ENCODE results near the gene ALDH3A1.
"Not testable (repeated sequence)": the region's sequence is repeated elsewhere in the genome, so short reads cannot be mapped to it uniquely, and the experiment has no call there.

ALDH3A1 gene

DNA sequence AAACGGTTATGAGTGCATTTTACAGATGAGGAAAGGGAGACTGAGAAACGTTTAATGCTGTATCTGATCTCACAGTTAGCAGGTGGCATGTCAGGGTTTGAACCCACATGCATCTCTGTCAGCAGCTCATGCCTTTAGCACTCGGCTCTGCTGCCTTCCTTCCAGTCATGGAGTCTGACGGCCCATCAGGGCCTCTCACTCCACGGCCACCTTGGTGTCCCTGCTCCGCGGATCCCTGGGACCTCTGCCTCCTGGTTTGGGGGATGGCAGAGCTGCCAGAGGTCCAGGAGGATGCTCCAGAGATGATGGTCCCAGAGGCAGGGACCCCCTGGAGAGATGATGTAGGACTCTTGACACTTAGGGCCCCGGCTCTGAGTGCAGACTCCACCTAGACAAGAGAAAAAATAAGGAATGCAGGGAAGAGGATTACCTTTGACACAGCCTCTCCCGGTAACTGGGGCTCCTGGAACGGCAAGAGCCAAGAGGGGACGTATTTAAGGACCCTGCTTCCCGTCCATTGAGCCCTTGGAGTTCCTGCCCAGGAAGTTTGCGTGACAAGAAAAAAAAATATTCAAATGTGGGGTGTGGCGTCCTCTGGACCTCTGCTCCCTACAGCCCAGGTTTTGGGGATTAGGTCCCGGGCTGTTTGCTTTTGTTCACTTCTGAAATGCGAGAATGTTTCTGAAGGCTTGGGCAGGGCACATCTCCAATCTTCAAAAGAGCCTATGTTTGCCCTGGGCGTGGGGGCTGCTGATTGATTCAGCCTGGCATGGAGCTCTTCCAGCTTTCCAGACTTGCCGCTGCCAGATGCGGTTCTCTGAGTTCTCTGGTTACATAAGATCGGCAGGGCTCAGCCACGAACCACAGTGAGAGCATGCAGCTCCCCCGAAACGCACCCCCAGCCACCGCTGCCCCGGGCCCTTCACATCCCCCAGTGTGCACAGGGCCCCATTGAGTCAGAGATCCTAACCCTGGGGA lies at the start of gene ALDH3A1:
ALDH3A1 (minus strand) TSS at position 470 of the 978 bp plus-strand sequence. CDS start 3,169 bp downstream, outside the sequence.
- DNase-seq, result no peak

DNA sequence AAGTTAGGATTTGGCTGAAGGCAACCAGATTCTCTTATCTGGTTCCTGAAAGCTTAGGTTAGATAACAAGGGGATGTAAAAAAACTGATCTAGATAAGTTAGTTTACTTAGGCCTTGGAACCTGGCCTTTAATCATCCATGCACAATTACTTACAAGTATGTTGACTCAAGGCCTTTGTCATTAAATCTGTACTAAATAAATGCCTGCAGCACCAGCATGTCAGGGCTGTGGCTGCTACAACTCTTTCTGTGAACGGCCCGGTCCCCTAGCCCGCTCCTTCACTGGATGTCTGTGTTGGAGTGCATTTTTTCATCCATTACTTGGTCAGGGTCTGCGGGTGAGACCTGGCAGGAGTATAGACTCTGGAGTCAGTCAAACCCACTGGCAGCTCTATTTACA lies 48.4 kb upstream of the ALDH3A1 start:
- no peak for DNase-seq

DNA sequence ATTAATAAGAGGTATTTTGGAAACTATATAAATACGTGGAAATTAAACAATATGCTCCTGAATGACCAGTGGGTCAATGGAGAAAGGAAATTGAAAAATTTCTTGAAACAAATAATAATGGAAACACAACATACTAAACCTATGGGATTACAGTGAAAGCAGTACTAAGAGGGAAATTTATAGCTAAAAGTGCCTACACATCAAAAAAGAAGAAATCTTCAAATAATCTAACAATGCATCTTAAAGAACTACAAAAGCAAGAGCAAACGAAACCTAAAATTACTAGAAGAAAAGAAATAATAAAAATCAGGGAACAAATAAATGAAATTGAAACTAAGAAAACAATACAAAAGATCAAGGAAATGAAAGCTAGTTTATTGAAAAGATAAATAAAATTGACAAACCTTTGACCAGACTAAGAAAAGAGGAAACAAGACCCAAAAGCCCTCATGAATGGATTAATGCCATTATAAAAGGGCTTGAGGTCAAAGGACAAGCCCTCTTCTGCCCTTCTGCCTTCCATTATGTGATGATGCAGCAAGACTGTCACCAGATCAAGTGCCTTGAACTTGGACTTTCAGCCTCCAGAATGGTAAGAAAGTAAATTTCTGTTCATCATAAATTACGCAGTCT lies 43.9 kb upstream of the ALDH3A1 start:
- no peak for DNase-seq

DNA sequence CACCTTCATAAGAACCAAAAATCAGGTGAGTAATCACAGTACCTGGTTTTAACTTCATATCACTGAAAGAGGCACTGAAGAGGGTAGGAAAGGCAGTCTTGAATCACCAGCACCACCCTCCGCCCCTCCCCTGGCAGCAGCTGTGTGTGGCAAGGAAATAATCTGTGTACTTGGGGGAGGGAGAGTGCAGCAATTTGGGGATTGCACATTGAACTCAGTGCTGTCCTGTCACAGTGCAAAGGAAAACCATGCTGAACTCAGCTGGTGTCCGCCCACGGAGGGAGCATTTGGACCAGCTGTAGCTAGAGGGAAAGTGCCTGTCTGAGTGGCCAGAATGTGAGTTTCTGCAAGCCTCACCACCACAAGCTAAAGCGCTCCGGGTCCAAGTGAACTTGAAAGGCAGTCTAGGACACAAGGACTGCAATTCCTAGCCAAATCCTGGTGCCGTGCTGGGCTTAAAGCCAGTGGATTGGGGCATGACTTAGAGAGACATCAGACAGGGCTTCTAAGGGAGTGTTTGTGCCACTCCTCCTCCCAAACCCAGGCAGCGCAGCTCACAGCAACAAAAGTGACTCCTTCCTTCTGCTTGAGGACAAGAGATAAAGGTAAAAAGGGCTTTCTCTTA lies 39.7 kb upstream of the ALDH3A1 start:
- peak; percentile 27 for DNase-seq

DNA sequence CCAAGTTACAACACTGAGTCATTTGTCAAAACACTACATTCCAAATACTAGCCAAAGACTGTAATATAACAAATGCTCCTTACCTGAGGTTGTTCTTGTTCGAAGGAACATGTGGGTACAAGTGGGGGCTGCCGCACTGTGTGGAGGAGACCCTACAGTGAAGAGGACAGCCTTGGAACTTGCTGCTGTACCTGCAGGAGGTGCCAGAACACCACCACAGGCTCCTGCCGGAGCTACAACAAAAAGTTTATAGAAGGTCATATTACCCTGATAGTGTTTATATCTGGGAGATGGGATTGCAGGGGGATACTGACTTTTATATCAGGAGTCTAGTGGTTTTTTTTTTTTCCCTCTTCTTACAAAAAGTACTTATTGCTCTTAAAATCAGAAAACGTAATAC lies 37.8 kb upstream of the ALDH3A1 start:
- DNase-seq, result no peak

DNA sequence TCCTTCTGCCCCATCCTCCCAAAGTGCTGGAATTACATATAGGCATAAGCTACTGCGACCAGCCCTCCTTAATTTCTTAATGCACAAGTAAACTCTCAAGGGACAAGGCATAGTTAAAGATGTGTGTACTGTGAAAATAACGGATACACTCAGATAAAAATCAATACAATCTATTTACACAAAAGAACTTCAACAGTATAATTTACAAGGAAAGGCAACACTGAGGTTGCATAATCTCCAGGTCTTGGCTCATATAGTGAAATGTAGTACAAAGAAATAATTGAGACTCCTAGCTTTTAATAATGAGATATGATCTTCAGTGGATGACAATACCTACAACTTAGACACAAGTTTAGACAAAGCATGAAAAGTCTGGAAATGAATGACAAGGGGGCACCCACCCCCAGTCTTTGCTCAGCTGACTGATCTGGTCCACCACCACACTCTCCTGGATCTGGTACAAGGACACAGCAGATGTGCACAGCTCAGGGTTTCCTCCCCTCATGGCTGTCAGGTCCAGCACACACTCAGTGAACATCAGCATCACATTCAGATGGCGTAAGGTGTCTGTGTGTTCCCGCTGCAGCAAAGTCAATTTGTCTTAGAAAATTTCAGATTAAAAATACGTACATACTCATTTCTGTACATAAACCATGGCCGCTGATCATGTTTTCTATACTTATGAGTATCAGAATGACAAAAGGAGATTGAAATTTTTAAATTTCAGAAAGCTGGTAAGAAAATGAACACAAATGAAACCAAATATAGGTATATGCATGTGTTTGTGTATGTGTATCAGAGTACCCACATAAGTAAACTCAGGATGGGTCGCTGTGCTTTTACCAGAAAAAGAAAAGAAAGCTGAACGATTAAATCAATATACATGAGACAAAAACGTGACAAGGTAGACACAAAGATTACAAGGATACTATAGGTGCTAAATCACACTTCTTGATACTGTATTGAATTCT lies 33.7 kb upstream of the ALDH3A1 start:
- no peak for DNase-seq

DNA sequence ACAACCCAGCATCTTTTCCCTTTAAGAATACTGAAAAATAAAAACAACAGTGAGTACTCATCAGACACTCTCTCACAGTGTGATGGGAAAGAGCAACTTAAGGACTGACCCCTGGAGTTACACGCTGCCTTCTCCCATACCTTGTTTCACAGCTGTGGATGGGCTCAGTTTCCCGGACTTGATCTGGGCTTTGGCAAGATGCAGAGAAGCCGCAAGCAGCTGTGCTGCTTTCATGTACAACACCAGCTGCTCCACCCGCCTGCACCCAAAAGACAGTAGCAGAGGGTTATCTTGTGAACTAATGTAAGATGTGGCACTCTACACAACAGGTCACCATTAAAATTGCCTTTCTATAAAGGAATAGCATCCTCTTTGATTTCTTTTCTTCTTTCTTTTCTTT lies 32.7 kb upstream of the ALDH3A1 start:
- DNase-seq, result no peak

DNA sequence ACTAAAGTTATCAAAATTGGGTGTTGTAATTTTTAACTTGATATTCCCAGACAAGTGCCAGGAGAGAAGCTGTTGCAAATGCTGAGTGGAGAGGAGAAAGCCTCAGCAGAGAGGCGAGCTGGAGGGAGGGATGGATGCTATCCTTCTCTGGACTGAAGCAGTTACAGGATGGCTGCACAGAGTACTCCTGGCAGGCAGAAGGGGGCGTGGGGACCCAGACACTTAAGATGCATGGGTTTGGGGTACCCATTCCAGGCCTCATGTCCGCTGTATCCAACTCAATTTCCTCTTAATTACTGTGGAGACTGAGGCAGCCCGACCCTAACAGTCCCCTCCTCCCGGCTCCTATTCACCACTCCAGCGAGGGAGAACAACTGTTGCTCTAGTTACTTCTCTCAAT lies 25.4 kb upstream of the ALDH3A1 start:
- DNase-seq, result no peak

DNA sequence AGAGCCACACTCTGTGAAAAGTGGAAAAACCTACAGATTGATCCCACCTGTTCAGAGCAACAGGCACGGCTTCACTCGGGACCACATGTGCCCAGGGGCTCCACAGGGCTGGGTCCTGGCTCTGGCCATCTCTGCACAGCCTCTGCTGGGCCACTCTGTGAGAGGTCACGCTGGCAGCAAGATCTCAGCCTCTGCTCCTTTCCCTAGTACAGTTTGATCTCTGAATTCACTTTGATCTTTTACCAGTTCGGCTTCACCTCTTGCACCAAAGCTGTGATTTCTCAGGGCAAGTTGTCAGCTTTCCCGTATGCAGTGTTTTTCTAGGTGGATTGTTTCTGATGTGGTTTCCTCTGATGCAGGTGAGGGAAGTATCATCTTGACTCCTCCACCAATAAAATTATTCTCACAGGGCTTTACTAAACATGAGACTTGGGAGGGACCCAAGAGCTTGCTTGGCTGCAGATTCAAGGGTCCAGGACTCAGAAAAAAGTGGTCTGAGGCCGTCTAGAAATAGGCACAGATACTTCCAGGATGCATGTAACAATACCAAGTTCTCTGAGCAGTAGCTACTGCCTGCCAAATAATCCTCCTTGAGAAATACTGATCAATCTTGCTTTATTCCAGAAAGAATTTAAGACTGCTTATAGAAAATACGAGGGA lies 24.0 kb upstream of the ALDH3A1 start:
- DNase-seq, result no peak

DNA sequence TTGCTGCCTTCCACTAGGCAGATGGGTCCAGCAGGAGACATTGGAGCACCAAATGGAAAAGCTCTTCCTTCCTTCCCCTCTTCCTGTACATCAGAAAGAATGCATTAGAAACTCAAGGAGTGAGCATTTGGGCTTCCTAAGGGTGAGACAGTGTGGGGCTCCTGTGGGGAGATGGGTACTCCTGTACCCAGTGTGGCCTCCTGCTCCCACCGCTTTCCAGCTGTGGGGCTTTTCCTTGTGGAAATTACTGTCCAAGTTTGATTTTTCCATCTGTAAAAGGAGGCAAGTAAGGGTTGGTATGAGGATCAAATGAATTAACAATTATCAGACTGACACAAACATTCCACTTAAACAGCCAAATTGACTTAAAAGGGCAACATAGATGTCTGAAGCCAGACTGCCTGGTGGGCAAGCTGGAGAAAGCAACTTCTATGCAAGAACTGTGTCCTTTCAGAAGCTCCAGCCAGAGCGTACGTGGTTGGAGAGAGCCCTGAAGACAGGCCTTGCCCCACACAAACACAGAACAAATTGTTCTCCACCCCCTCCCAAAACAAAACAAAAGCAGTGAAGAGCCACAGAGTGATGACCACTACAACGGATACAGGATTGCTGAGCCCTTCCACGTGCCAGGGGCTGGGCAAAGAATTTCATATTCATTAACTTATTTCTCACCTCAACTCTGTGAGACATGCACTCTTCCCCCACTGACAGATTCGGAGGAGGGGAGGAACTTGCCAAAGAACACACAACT lies 23.1 kb upstream of the ALDH3A1 start:
- no peak for DNase-seq

DNA sequence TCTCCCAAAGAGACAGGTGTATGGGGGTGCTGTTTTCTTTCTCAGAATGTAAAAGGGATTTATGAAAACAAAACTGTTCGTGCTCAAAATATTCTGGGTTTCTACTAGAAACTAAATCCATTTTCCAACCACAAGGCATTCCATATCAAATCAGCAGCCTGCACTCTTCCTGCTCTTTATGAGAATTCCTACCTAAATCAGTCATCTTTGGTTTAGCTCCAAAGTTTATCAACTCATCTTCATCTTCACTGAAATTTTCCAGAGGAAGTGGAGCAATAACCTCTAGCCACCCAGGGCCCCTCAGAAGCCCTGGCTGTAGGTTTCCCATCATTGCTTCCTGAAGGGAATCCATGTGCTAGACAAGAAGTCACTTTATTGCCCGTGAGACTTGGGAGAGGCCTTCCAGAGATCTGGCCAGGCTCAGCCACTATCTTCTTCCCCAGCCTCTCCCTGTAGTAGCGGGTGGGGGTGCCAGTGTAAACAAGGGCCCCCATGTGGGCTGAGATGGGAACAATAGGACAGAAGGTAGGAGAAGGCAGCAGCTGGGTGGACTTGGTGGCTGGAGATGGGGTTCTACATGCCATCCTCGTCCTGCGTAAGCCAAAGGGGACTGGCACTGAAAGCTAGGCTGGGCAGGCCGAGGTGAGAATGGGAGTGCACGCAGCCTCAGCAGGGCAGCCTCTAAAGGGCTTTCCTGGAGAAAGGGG lies 22.0 kb upstream of the ALDH3A1 start:
- DNase-seq, result no peak

DNA sequence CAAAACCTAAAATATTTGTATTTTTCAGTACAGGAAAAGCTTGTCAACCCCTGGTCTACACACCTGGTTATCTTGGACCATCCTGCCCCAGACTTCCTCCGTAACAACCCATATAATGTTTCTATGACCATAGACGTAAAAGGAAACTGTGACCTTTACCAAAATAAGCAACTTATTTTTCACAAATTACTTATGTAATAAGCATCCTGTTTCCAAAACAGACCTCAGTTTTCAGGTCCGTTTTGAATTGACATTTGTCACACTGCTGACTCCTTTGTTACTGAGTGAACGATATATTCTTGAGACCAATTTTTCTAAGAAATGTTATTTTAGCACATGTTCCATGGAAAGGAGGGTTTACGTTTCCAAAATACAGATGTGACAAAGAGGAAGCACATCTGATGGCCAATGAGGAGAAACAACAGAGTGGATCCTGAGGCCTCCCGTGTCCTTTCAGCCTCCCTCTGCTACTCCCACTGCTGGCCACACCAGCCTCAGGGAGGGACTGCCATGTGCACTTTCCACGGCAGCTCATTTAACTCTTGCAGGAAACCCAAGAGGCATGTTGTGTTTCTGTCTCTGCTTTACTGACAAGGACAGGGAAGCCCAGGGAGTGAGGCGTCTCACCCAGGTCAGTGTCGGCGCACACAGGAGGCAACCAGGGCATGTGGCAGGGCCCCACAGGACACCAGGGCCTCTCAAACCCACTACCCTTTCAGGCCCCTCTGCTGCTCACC lies 20.1 kb upstream of the ALDH3A1 start:
- no peak for DNase-seq

DNA sequence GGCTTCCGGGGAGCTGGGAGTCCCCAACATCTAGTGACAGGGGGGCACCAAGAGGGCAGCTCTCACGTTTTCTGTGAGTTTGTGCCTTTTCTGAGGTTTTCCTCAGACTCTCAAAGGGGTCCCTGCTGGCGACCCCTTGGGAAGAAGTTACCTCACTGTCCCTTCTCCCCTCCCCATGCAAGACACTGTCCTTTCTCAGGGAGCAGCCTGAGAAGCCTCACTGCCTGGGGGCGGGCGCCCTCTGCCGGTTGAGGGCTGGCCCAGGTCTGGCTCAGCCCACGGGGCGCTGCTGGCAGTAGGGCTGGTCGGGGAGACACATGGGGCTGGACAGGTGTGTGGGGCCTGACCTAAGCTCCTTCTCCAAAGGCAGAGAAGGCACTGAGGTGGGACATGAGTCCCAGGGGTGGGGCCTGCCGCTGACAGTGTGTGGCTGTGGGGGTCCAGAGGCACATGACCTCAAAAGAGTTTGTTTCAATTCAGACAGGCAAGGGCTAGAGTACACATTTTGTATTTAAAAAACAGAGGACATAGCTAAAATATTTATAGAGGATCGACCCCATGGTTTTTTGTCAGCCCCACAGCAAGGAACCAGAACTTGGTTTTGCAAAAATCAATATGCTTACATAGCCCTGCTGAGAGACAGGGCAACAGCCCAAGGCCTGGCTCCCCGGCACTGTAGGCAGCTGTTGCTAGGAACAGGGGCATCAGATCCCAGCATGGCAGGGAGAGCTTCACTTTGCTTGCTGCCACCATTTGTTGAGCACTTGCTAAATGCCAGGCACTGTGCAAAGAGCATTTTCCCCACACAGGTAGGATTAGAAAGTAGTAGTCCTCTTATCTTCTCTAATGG lies 18.5 kb upstream of the ALDH3A1 start:
- DNase-seq, result peak; percentile 73

DNA sequence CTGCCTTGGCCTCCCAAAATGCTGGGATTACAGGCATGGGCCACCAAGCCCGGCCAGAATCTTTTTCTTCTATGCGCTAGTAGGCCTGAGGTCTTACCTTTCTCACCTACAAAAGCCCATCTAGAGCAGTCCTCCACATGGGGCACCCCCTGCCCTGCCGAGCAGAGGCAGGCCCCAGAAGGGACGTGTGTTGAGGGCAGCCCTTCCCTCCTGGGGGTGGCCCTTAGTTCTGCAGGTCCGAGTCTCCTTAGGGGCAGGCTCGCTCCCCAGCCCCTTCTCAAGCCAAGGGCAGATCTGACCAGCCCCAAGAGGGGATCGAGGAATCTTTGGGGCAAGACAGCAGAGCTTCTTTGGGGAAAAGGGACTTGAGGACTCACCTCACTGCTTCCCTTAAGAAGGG lies 17.9 kb upstream of the ALDH3A1 start:
- no peak for DNase-seq

DNA sequence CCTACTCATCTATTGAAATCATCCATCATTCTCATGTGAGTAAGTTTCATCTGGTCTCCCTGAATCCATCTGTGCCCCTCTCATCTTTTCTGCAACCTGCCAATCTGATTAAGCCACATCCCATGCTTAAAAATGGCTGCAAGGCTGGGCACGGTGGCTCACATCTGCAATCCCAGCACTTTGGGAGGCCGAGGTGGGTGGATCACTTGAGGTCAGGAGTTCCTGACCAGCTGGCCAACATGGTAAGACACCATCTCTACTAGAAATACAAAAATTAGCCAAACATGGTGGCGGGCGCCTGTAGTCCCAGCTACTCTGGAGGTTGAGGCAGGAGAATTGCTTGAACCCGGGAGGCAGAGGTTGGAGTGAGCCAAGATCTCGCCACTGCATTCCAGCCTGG lies 15.9 kb upstream of the ALDH3A1 start:
- DNase-seq, result not testable (repeated sequence)

DNA sequence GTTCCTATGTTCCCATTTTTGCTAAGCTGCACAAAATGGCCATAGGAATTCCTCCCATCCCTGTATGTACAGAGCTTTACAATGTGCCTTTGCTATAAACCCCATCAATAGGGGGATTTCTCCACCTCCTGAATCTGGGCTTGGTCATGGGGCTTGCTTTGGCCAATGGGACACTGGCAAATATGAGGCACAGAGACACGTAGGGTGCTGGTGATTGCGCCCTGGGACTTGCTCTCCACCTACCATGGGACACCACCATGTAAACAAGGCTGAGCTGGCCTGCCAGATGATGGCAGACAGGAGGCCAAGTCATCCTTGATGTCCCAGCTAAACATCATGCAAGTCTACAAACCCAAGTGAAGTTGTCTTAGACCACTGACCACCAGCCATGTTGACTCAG lies 15.3 kb upstream of the ALDH3A1 start:
- DNase-seq, result no peak

DNA sequence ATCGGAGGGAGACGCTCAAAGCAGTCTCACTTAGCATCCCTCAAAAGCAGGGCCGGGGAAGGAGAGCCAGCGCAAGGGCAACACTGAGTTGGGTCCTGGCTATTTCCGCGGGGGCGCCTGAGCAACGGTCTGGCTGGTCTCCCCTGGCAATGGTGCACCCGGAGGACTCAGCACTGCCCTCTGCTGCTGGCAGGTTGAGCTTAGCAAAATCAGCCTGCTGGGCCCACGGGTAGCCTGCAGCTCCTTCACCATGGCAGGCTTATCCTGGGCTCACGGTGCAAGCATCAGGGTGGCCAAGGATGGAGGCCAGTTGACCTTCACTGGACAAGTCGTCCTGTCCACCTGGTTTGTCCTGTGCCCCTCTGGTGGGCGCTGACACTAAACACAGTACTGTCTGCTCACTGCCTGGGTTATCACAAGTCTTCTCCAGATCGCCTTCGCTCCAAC lies 14.4 kb upstream of the ALDH3A1 start:
- DNase-seq, result peak; percentile 55

DNA sequence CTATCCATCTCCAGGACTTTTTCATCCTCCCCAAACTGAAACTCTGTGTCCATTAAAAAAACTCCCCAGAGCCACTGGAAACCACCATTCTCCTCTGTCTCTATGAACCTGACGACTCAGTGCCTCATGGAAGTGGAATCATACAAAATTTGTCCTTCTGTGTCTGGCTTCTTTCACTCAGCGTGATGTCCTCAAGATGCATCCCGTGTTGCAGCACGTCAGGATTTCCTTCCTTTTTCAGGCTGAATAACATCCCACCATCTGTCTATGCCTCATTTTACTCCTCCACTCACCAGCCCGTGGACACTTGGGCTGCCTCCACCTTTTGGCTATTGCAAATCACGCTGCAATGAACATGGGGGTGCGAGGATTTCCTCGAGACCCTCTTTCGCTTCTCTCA lies 12.6 kb upstream of the ALDH3A1 start:
- DNase-seq, result no peak

Data from stimulated activated CD4-positive, alpha-beta T cell treated with anti-CD3 and anti-CD28 coated beads, Interleukin-1b, Interleukin-23, amount 100 ng/mL, for 48 hours (primary cell).